NCI-H226 (cell line): ENCODE data around the gene AUTS2.

Experiments
- DNase-seq: peaks from one replicate; pipeline ENCODE4 v3.0.0-alpha.2; 2015

AUTS2 gene

DNA sequence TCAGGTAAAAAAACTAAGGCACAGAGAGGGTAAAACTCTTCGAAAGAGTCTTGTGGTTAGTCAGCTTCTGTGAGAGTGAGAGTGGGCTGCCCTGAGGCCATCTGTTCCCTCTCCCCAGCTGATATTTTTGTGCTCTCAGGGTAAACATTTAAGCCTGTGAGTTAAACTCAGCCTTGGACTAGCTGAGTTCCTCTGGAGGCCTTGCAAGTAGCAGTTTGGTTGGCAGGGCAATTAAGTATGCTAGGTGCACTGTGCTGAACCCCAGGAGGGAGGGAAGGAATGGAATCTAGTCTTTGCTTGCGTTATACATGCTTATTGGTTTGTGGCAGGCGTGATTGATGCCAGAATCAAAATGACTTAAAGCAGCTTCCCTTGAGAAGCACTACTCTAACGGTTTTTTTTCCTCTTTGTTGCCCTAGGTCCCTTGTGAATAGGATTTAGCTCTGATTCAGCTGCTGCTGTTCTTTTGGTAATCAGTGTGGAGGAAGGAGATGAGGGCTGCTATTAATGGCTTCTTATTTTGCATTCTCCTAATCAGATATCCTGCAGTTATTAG is 140.2 kb downstream of the AUTS2 start:
- DNase-seq = no peak

DNA sequence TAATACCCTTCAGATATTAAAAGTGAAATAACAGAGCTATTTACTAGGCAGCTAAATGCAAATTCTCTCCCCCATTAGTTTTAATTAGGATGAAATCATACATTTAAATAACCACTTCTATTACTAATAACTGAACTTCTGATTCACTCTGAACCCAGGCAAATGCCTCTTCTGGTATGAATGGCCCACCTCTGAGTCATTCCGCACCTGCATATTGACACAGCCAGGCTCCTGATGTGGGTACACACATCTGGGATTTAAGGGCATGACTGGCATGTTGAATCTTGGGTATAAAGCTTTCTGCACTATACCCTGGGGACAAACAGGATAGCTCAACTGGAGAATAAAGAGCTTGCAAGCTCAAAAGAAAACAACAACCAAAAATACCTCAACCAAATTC is 140.9 kb downstream of the AUTS2 start:
- DNase-seq = no peak

DNA sequence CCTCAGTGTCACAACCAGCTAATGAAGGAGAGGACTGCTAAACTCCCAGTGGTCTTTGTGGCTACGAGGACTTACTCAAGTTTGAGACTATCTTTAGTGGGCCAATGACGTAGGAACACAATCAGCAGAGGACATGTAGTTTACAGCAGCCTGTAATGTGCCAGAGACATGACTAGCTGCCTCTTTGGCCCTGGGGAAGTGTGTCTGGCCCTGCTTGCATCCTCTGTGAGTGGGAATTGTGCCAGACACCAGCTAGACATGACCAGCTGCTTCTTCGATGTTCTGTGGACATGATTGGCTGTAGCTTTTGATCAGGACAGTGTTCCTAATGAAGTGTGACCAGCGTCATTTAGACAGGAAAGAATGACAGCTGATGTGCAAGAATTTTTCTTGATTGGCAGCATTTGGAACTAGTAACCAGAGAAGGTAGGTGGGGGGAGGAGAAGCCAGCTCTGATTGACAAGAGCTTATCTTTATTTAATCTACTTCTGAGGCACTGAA is 141.7 kb downstream of the AUTS2 start:
- no peak for DNase-seq

DNA sequence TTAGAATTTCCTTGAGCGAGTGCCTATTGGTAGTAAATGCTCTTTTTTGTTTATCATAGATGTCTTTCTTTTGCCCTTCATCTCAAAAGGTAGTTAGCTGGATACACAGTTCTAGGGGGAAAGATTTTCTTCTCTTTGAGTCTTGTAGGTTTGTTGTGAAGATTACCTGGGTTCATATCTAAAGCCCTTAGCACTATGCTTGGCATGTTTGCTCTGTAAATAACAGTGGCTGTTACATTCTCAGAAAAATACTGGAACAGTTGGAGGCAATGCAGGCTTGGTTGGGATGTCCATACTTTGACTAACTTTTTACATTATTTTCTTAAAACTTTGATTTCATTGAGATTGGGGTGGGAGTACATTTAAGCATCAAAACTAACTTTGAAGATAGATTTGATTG is 144.0 kb downstream of the AUTS2 start:
- DNase-seq = no peak

DNA sequence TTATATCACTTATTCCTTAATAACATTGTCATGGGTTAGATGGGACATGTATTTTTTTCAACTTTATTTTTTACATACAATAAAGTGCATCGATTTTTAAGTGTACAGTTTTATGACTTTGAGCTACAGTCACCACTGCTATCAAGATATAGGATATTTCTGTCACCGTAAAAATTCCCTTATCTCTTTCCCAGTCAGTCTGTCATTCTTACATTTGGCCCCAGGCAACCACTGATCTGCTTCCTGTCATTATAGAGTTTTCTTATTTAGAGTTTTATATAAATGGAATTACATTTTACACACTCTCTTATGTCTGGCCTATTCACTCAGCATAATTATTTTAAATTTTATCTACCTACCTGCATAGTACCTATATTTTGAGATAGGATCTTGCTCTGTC is 145.2 kb downstream of the AUTS2 start:
- DNase-seq = no peak

DNA sequence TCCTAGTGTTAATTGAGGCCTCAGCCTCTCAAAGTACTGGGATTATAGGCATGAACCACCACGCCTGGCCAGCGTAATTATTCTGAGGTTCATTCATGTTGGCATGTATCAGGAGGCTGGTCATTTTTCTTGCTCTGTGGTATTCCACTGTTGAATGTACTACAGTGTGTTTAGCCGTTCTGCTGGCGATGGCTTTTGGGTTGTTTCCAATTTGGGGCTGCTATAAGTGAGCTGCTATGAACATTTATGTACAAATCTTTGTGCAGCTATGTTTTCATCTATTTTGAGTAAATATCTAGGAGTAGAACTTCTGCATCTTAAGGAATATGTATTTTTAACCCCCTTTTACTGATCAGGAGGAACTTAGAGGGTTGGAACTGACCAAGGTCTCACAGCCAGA is 145.8 kb downstream of the AUTS2 start:
- no peak for DNase-seq

DNA sequence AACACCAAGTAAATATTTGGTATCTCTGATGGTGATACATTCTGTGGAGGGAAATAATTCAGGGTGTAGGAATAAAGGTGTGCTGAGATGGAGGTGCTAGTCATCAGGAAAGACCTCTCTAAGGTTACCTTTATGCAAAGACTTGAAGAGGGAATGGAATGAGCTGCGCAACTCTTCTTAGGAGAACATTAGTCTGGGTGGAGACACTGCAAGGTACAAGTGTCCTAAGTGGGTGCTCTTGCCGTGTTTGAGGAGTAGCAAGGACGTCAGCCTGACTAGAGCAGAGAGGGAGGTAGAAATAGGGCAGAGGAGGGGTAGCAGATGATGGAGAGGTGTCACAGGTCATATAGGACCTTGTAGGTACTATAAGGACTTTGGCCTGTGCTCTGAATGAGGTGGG is 148.1 kb downstream of the AUTS2 start:
- no peak for DNase-seq

DNA sequence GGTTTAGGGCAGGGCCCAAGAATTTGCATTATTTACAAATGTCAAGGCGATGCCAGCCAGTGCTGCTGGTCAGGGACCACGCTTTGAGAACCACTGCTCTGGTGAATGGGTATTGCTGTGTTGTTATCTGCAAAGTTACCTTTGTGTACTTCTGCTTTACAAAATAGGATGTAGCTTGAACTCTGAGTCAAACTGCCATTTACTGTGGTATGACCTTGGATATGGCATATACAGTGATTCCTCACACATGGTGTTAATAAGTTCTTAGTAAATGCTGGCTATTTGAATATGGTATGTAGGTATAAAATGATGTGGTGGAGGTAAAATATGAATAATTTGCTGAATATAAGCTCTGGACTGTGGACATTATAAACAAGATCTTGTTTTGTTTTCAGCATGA is 148.9 kb downstream of the AUTS2 start:
- no peak for DNase-seq

DNA sequence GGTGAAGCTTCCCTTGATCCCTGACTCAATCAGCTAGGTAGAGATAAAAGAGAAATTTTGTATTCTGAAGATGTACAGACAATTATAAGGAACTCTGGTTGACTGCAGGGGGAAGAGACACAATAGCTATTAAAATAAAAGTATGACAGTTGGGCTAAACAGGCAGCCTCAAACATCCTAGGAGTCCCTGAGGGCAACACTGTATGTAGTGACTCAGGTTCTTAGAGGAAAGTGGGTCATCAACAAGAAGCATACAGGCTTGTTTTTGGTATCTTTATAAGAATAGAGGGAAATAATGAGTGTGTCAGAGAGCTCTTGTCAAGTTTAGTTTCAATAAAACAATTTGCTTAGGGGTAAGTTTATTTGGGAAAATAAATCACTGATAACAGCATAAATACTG is 150.3 kb downstream of the AUTS2 start:
- DNase-seq = no peak

DNA sequence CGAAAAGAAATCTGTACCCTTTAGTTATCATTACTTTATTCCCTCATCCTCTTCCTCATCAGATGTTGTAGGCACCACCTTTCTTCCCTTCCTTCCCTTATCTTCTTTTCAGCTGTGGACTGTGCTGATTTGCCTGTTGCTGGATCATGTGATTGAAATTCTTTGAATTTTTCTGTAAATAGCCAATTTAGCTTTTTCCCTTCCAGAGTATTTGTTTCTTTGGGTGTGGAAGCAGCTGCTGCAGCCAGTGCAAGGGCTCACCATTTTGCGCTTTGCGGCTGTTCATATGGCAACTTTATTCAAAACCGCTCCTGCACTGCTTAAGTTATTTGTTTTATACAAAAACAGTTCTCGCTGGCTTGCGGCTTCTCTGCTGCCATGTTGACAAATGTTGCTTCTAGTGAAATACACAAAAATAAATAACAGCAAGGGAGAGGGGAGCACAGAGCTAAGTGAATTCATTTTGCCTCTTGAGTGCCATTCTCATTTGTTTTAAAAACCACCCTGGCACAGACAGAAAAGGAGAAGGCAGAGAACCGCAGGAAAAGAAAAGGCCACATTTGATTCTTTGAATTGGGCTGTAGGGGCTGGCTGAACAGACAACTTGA is 151.2 kb downstream of the AUTS2 start:
- DNase-seq = no peak

DNA sequence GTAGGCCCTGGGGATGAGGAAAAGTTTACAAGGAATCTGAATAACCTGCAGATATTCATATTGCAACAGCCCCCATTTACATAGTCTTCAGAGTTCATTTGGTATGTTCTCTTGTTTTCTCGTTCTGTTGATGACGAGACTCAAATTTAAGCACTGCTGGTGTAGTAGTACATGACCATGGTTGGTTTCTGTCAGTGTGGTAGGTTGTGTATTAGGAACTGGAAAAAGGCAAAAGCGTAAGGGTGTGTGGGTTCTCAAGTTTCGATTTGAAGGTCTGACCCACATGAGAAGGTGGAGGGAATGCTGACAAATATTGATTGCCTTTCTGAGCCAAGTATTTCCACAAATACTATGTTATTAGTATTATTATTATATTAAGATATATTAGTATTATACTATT is 151.7 kb downstream of the AUTS2 start:
- DNase-seq = no peak

DNA sequence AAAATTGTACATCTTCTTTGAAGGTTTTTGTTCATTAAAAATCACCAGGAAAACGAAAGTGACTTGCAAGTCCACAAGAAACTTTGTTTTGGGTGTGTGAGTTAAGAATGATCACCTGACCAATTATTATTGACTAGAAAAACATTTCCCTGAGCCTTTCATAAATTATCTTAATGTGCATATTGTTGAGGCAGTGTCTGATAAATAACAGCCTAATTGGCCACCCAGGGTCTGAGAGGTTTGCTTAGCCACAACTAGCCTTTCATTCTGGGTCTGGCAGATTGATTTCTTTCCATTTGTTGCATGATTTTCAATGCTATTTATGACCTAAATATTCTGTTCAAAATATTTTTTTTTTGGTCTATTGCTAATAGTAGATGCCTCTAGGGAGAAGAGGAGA is 152.8 kb downstream of the AUTS2 start:
- no peak for DNase-seq

DNA sequence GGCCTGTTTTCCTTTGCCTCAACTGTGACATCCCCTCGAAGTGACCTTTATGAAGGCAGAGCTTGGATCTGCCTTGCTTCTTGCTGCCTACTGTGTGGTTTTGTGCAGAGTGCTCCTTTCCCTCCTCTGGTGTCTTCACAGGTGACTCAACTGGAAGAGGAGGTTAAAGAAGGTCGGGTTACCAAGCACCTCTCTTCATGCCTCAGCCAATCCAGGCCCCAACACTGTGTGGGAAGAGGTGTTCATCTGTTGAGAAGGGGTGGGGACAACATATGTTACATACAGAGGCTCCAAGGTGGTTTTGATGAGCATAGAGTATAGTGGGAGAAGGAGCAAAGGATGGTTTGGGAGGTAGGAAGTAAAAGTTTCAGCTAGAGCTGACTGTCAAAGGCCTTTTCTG is 155.7 kb downstream of the AUTS2 start:
- no peak for DNase-seq

DNA sequence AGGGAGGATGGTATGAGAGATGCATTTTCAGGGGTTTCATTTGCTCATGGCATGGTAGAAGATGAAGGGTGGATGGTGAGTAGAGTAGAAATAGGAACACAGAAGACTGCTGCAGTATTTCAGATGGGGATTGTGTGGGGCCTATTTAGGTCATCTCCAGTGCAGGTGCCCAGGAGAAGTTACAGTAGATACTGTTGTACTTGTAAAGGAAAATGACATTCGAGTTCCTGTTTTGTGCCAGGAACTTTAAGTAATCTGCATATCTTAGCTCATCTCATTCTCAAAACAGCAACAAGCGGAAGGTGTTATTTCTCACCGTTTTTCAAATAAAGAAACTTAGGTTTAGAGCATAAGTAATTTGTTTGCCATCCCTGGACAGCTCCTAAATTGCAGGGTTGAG is 156.2 kb downstream of the AUTS2 start:
- DNase-seq = no peak

DNA sequence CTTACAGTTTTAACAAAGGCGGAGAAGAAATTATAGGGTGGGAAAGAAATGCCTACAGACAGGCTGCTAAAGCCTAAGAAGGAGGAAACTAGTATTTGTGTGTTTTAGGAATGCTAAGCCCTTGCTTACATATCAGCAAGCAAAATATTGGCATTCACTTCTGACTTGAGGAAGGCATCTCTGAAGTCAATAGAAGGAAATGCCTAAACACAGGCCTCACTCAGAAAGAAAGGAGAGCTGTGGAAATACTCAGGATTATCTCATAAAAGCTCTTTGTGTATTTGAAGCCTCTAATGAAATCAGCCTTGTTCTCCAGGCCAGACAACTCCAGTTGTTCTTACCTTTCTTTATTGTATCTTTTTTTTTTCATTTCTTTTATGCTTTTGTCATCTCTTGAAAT is 158.0 kb downstream of the AUTS2 start:
- no peak for DNase-seq

DNA sequence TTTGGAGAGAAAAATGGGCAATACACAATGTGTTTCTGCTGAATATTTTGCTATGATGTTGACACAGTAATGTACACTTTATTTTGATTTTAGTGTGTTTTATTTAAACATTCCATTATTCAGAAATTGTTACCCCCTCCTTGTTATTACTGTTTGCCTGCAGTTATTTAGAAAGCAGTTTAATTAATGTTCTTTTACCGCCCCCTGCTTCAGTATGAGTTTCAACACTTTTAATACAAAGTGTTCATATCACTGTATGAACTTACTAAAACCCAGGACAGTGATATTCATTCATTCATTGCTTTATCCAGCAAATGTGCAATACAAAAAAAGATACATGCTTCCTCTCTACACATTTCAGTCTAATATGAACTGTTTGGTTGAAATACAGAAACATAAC is 159.3 kb downstream of the AUTS2 start:
- DNase-seq = no peak

DNA sequence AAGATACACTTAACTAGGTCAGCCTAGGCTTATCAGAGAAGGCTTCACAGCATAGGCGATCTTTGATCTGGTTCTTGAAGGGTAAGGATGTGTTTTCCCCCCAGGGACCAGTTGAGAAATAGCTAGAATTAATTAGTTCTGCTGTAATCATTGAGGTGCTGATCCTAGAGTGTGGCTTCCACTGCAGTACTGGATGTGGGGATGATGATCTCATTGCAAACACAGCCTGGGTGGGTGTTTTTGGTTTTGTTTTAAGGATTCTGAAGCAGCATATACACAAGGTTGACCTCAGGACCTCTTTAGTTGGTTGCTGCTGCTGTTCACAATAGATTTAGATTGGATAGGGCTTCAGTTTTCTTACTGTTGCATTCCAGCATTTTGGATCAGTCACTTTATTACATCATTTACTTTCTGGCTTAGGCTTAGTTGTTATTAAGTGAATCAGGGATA is 159.7 kb downstream of the AUTS2 start:
- DNase-seq = no peak

DNA sequence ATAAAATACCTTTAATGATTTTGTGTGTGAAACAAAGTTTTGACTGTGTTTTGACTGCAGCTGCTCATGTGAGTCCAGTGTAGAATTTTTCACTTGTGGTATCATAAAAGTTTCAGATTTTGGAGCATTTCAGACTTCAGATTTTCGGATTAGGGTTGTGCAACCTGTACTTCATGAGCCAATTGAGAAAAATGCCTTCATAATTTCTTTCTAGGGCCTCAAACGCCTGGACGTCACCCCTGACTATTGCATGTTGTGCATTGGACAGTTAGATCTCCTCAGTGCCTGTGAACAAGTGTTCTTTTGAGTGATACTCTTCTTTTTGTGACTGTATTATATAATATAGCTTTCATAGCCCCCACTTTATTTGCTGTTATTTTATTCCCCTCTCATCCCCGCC is 161.1 kb downstream of the AUTS2 start:
- DNase-seq = no peak

DNA sequence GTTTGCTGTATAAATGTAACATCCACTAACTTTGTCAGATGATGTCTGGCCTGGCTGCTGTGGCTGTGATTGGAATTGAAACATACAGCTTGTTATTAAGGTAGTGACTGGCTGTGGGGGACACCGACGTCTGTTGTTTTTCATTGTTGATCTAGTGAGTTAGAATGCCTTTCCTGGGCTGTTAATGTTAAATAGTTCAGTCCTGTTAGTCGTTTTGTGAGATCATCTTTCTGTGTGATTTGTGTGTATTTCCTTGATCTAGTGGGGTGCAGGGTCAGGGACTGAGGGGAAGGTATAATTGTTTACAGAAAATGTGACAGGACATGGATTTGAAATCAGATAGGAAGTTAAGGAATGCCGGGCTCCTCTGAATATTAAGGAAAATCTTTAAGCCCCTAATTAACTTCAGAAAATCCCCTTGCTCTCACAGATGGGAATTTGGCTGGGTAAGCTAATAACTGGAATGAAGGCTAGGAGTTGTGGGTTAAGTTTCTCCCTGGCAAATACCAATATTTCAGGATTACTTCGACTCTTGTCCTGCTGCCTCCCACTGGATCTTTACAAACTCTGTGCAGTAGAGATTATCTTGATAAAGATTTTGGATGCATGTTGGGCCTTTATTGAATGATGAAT is 163.1 kb downstream of the AUTS2 start:
- no peak for DNase-seq

DNA sequence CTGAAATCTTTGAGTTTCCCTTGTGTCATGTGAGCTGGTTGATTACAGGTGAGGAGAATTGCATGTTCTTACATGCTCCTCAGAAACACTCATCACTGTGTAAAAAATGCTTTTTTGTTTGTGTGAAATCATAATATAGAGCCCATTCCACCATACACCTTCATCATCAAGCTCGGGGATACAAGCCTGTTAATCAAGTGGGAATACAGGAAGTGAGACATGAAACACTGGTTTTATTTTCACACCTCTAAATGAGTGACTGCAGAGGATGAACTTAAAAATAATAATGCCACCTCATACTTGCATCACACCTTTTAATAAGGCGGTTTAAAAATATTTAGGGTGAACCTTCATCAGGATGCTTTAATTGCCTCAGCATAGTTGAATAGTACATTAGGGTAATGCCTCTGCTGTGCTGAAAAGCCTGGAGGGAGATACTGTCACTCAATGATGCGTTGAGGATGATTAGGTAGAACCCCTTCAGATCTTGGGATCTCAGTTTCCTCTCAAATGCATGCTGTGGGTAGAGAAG is 164.6 kb downstream of the AUTS2 start:
- DNase-seq = no peak

DNA sequence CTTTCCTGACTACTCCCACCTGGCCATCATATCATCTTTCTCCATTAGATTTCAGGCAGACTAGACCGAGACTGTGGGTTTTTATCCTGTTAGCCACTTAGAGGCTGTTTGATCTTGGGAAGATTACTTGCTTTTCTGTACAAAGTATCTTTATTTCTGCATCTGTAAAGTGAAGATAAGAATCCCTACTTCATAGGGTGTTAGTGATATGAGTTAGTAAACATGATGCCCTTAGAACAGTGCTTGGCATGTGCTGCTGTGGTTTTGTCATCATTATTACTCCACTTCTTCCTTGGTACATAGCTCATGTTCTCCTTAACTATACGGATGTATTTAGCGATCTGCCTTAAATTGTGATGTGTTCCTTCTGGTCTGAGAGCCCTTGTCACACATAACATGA is 165.2 kb downstream of the AUTS2 start:
- DNase-seq = no peak

DNA sequence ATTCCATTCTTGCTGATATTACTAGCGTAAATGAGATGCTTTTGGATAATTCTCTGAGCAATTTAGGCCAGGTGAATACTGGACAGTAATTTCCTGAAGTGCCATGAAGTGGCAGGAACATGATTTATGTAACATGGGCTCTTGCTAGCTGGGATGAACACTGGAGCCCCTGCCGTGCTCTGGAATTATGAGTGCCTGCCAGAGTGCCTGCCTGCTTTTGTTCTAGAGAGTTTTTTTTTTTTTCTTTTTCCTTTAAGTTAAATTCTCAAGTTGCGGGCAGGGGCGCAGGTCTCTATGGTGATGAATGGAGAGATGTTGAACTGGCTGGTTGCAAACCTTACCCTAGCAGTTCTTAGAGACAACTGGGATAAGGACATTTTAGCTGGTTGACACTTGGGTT is 165.9 kb downstream of the AUTS2 start:
- no peak for DNase-seq

DNA sequence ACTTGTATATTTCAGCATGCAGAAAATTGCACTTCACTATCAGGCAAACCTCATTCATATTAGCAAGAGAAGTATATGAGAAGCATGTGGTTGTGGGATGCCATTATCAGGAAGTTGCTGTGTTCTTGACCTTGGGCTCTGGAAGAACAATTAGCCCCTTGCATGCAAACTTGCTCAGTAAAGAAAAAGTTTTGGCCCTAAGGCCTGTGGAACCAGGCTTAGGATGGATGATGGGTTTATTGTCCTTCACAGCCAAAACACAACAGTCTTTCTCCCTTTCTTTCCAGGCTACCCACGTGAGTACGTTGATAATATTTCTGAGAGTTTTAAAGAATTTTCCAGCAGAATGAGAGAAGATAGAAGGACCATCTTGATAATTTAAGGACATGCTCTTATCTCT is 166.4 kb downstream of the AUTS2 start:
- no peak for DNase-seq

DNA sequence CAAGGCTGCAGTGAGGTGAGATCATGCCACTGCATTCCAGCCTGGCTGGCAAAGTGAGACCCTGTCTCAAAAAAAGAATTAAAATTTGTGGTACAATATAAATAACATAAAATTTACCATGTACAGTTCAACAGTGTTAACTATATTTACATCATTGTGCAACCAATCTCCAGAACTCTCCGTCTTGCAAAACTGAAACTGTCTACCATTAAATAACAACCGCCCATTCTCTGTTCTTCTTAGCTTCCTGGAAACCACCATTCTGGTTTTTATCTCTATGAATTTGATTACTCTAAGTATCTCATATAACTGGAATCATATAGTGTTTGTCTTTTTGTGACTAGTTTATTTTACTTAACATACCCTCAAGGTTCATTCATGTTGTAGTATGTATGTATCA is 167.6 kb downstream of the AUTS2 start:
- no peak for DNase-seq
